ENCODE data around the gene HPSE2. TPM values are rescaled to one million over a fixed set of nuclear protein-coding genes. Genes with fewer than 3 reads are reported as not detected.

HPSE2 gene
- total RNA-seq, 1 experiment from 2014 or later, result 0.05 TPM

- RAD21 ChIA-PET (ENCODE audit: low non-redundant PET in 1 of 2, low total read pairs in 2 of 2, uncharacterized antibody in 2 of 2, unreplicated experiment in 2 of 2), result no interaction called here
These were observed 702.4 kb downstream of the HPSE2 start for GRCh38 chr10:98533241-98533640.

More at GRCh38 chr10:98533241-98533640, 702.4 kb downstream of the HPSE2 start:
- H4K20me1 ChIP-seq (ENCODE audit: insufficient read depth), result no peaks in the 10 kb centered on the region
- no peak overlapping the region for H3K4me3 ChIP-seq (replicated peaks in 1 of 2; ENCODE audit: low read depth in 1 of 2, low read length in 2 of 2)
- no peaks in the 10 kb centered on the region for H3K36me3 ChIP-seq (ENCODE audit: control insufficient read depth in 1 of 2, insufficient read depth in 2 of 2, low read length in 2 of 2)
- DNase-seq (ENCODE audit: low read depth, low spot score) (no peak), ATAC-seq (no peak)
- no peaks in the 10 kb centered on the region for H3K9me2 ChIP-seq (ENCODE audit: insufficient read depth)
- ChIA-PET POLR2A (no interaction called here), CTCF (no interaction called here)
- H3K79me2 ChIP-seq (ENCODE audit: insufficient read depth, low read length), result no peaks in the 10 kb centered on the region
- H3K9me3 ChIP-seq (ENCODE audit: control insufficient read depth in 1 of 2, insufficient read depth in 1 of 2, low read depth in 1 of 2, low read length in 2 of 2), result no peaks in the 10 kb centered on the region
- H3K27ac ChIP-seq (ENCODE audit: low read depth, low read length), result no peak overlapping the region
- peaks cover 64% of the 10 kb centered on the region for H3K27me3 ChIP-seq (ENCODE audit: insufficient read depth, low read length)
- no TSS peak for BruUV-seq (replicated peaks)
- no peak overlapping the region for H3K9ac ChIP-seq (ENCODE audit: low read length)
- no peak for TF ChIP-seq FOSL1 (IDR thresholded peaks at IDR 0.05; ENCODE audit: low read depth)
- TF ChIP-seq, protein P1, sequence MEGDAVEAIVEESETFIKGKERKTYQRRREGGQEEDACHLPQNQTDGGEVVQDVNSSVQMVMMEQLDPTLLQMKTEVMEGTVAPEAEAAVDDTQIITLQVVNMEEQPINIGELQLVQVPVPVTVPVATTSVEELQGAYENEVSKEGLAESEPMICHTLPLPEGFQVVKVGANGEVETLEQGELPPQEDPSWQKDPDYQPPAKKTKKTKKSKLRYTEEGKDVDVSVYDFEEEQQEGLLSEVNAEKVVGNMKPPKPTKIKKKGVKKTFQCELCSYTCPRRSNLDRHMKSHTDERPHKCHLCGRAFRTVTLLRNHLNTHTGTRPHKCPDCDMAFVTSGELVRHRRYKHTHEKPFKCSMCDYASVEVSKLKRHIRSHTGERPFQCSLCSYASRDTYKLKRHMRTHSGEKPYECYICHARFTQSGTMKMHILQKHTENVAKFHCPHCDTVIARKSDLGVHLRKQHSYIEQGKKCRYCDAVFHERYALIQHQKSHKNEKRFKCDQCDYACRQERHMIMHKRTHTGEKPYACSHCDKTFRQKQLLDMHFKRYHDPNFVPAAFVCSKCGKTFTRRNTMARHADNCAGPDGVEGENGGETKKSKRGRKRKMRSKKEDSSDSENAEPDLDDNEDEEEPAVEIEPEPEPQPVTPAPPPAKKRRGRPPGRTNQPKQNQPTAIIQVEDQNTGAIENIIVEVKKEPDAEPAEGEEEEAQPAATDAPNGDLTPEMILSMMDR (IDR thresholded peaks at IDR 0.05 in 2 of 3, conservative IDR thresholded peaks at IDR 0.05 in 1 of 3; ENCODE audit: borderline replicate concordance in 1 of 3, insufficient read depth in 1 of 3, low read depth in 2 of 3, low read length in 2 of 3), result no peak
- TF ChIP-seq JUND (IDR thresholded peaks at IDR 0.05), result no peak
- no peak for TF ChIP-seq MAX (IDR thresholded peaks at IDR 0.05)
- no peak for TF ChIP-seq EGR1 (IDR thresholded peaks at IDR 0.05; ENCODE audit: low read depth)
- TF ChIP-seq, protein P2, sequence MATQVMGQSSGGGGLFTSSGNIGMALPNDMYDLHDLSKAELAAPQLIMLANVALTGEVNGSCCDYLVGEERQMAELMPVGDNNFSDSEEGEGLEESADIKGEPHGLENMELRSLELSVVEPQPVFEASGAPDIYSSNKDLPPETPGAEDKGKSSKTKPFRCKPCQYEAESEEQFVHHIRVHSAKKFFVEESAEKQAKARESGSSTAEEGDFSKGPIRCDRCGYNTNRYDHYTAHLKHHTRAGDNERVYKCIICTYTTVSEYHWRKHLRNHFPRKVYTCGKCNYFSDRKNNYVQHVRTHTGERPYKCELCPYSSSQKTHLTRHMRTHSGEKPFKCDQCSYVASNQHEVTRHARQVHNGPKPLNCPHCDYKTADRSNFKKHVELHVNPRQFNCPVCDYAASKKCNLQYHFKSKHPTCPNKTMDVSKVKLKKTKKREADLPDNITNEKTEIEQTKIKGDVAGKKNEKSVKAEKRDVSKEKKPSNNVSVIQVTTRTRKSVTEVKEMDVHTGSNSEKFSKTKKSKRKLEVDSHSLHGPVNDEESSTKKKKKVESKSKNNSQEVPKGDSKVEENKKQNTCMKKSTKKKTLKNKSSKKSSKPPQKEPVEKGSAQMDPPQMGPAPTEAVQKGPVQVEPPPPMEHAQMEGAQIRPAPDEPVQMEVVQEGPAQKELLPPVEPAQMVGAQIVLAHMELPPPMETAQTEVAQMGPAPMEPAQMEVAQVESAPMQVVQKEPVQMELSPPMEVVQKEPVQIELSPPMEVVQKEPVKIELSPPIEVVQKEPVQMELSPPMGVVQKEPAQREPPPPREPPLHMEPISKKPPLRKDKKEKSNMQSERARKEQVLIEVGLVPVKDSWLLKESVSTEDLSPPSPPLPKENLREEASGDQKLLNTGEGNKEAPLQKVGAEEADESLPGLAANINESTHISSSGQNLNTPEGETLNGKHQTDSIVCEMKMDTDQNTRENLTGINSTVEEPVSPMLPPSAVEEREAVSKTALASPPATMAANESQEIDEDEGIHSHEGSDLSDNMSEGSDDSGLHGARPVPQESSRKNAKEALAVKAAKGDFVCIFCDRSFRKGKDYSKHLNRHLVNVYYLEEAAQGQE (IDR thresholded peaks at IDR 0.05; ENCODE audit: low read depth), result no peak
- no peak for TF ChIP-seq POLR2AphosphoS5 (IDR thresholded peaks at IDR 0.05; ENCODE audit: low read depth, low read length)
- no peak for TF ChIP-seq SP1 (IDR thresholded peaks at IDR 0.05; ENCODE audit: low read depth)
- H3K4me2 ChIP-seq (ENCODE audit: low read length), result no peak overlapping the region
- H3K4me1 ChIP-seq (ENCODE audit: control insufficient read depth in 1 of 2, insufficient read depth in 2 of 2, low read length in 2 of 2), result no peaks in the 10 kb centered on the region
- intact Hi-C loops (cut with micrococcal nuclease), result no loop called here
- no peak overlapping the region for H2AFZ ChIP-seq (ENCODE audit: low read depth, low read length, poor library complexity, severe bottlenecking)

Measured in HCT116 (cell line).